Amniotic stem cell (primary cell): Measurements from ENCODE around the gene TMEM151B.

Experiments
- DNase-seq: peaks from one replicate; lab custom pipeline; 2025; lab: John Stamatoyannopoulos, UW

TMEM151B gene

DNA sequence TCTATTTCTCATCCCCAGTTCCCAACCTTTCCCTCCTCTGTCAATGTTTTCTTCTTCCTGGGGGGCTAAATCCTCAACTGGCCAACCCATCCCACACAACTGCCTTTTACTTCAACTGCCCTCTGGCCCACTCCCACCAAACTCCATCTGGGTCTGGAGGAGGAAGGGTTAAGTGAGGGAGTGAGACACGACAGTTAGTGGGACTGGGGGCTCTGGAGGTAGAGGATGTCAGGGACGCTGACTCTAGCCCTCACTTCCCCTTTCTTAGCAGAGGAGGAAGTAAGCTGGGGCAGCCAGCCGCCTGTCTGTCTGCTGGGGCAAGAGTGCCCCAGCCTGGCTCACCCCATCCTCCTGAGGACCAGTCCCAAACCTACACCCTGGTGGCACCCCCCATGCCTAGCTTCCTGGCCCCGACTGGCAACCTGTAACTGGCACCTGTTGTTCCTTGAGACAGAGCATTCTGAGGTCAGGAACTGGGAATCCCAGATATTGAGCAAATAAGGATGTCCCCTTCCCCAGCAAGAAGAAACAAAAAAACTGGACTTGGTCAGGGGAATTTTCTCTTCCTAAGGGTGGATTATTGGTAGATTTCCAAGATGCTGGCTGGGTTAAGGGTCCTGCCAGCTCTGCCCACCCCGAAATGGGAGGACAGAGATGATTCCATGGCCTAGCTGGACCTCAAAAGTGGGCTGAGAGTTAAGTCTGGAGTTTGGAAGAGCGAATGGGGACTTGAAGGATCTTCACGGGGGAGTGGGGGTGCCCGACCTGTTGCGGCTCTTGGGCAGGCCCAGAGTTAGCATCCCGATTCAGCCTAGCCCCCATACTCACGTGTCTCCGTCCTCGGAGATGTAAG is 5.9 kb upstream of the TMEM151B start:
- DNase-seq: no peak

DNA sequence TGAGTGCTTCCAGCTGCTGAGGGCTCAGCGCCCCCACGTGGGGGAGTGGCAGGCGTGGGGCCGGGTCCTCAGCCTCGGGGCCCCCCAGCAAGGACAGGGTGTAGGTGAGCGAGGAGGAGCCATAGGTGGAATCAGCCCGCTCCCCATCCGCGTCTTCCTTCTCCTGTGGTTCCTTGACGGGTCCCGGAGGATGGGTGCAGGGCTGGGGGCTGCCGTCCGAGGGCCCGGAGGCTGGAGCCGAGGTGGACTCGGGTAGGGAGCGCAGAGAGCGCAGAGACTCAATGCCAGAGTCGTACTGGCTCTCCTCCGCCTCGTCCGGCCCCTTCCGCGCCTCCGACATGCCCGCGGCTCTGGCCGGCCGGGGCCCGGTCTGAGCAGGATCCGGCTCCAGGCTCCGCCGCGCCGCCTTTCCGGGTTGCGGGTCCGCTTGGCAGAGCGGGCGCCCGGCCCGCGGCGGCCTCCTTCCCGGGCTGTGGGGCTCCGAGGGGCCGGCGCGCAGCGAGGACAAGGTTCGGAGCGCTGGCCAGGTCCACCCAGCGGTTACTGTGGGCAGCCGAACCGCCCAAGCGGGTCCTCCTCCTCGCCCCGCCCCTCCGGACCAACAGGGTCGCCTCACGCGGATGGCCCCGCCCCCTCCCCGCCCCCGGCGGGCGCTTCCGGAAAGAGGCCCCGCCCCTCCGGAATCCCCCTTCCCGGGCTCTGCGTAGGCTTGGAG is 5.1 kb upstream of the TMEM151B start, which contains the start of gene NFKBIE:
NFKBIE (minus strand) TSS at position 545 of the 715 bp plus-strand sequence; CDS start at position 340, 205 bp downstream.
- peak; percentile 92 for DNase-seq

GRCh38 chr6:44265722-44266233 is 4.5 kb upstream of the TMEM151B start:
- no peak for DNase-seq

- DNase-seq: no peak
Observed at GRCh38 chr6:44266347-44266746, 3.9 kb upstream of the TMEM151B start.

DNA sequence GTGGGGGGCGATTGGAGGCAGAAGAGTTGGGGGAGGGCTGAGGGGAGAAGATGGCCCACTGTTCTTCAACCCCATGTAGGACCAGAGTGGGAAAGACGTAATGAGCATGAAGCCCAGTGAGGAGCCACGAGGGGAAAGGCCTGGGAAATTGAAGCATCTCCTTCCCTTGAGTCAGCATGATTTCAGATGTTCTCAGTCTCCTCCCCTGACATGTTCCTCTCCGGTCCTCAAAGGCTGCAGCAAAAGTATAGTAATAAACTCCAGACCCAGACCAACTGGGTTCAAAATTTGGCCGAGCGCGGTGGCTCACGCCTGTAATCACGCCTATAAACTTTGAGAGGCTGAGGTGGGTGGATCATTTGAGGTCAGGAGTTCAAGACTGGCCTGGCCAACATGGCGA is 3.0 kb upstream of the TMEM151B start:
- DNase-seq: no peak

GRCh38 chr6:44268095-44268628 is 2.1 kb upstream of the TMEM151B start:
- no peak for DNase-seq

DNA sequence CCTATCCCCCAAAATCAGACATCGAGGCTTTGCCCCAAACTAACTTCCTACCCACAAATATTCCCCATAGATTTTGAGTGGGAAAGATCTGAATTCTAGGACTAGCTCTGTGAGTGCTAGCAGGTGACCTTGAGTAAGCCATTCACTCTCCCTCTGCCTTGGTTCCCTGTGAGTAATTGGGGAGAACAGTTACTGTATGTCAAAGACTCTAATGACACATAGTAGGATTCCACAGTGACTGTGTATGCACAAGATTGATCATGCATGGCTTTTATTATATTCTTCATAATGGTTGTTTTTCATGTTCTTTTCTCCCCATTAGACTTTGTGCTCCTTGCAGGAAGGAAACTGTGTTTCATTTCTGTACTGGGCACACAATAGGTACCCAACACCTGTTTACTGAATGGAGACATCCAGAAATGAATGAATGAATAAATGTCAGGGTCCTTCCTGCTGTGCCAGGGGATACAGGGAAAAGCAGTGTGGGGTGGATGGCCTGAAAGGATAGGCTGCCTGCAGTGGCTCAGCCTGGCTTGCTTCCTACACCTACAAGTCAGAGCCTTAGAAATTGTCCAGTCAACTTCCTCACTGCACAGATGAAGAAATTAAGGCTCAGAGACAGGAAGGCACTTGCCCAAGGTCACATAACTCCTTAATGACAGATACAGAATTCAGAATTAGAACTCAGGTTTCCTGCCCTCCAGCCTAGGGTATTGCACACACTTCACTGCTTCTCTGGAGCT is 901 bp upstream of the TMEM151B start:
- DNase-seq: no peak

GRCh38 chr6:44270526-44271405 is 516 bp downstream of the TMEM151B start:
- no peak for DNase-seq

DNA sequence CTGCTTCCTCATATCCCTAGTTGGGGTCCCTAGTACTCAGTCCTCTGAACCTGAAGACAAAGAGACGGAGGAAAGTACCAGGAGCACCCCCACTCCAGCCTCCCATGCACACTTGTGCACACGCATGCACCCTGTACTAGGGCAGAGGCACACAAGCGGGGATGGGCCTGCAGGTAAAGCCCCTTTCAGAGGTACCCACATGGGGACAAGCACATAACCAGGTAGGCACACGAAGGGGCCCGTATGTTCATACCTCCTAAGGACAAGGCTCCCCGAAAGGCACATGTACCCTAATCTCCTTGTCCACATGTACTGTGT is 1.1 kb downstream of the TMEM151B start:
- no peak for DNase-seq

- DNase-seq: no peak
Observed at GRCh38 chr6:44271914-44272313, 1.7 kb downstream of the TMEM151B start.

GRCh38 chr6:44272529-44272928 is 2.3 kb downstream of the TMEM151B start:
- DNase-seq: no peak

- no peak for DNase-seq
Observed at GRCh38 chr6:44272999-44273566, 2.8 kb downstream of the TMEM151B start.

- DNase-seq: no peak
Observed at GRCh38 chr6:44273617-44274016, 3.4 kb downstream of the TMEM151B start.

DNA sequence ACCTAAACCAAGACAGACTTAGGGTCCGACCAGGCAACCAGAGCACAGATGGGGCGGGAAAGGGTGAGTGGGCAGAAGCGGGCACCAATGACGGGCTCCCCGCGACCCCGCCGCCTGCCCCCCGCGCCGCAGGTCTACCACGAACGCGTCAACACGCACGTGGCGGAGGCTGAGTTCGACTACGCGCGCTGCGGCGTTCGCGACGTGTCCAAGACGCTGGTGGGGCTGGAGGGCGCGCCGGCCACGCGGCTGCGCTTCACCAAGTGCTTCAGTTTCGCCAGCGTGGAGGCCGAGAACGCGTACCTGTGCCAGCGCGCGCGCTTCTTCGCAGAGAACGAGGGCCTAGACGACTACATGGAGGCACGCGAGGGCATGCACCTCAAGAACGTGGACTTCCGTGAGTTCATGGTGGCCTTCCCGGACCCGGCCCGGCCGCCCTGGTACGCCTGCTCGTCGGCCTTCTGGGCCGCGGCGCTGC is 5.1 kb downstream of the TMEM151B start:
- no peak for DNase-seq

- DNase-seq: no peak
Observed at GRCh38 chr6:44275749-44276648, 5.7 kb downstream of the TMEM151B start.

GRCh38 chr6:44276667-44277640 is 6.7 kb downstream of the TMEM151B start:
- DNase-seq: no peak

DNA sequence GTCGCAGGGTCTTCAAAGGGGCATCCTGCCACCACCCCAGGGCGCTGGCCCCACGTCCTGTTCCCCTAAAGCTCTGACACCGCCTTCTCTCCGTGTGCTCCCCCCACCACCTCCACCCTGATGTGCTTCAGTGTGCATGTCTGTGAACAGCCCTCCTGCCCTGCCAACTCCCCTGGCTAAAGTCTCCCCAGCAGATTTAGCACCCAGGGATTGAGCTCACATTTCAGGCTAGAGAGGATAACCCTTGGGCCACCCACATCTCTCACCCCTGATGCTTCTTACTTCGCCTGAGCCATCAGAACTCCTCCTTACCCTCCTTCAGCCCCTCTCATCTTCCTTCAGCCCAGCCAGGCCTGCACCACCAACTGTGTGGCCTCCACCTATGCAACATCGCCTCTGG is 7.5 kb downstream of the TMEM151B start:
- no peak for DNase-seq

DNA sequence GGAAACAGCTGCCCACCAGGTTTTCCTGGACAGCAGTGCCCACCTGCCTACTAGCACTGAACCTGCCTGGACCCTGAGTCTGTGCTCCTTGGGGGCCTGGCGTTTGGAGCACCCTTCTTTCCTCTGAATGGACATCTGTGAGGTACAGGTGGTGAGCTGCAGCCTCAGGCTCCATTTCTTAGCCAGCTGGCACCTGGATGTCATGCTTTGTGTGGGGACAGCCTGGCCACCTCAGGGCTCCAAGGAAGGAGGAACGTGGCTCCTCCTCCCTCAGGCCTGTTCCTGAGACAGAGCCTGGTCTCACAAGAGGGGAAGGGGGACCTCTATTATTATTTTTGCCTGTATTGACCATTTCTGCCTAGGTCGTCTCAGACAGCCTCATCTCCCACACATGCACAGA is 8.1 kb downstream of the TMEM151B start:
- DNase-seq: no peak
